Right ventricle myocardium inferior (tissue), 1 donor: ENCODE measurements around the gene TTC7B. TPM values are rescaled to one million over a fixed set of nuclear protein-coding genes. Genes with fewer than 3 reads are reported as not detected.
A peak's percentile ranks its signal among the peaks of the same experiment; 100 is the strongest.

Source experiments
- ATAC-seq: fragments of 200-7000 bp; cut with Tn5 transposase; one replicate; pipeline ENCODE4 v1.9.1; 2020; ENCODE audit warnings: mild to moderate bottlenecking, moderate library complexity
- DNase-seq: peaks from one replicate; pipeline ENCODE4 v3.0.0; 2021; ENCODE audit errors: missing footprints
- intact Hi-C: fragments of 100-400 bp; cut with DNase I; formaldehyde crosslinking; loops from one replicate; pipeline ENCODE4 v1.11.0; 2022
- total RNA-seq: library from RNA; stranded (reverse); fragmentation: NEBNext Ultra II Directional; extraction: Animal tissue kit (Norgen Biotek cat#: 25700); gene quantifications from one replicate; pipeline ENCODE4 v1.2.1, GENCODE V29; 2021
- donor health status: DM: no; HTN: yes; CAD: no; lungs with severe emphysema.

The TTC7B gene
- total RNA-seq, 1 donor from 2014 or later = 67.5 TPM

- no peak for DNase-seq
- intact Hi-C loops = loop anchor here (2.0 kb wide), 1 partner anchor 17 kb away; no protein-coding TSS in a partner anchor
- ATAC-seq = no peak
Observed at GRCh38 chr14:90555126-90556011, 260.9 kb downstream of the TTC7B start.

GRCh38 chr14:90554341-90554740, 261.9 kb downstream of the TTC7B start:
- ATAC-seq (peak; percentile 27), DNase-seq (no peak)
- intact Hi-C loops = no loop called here

DNA sequence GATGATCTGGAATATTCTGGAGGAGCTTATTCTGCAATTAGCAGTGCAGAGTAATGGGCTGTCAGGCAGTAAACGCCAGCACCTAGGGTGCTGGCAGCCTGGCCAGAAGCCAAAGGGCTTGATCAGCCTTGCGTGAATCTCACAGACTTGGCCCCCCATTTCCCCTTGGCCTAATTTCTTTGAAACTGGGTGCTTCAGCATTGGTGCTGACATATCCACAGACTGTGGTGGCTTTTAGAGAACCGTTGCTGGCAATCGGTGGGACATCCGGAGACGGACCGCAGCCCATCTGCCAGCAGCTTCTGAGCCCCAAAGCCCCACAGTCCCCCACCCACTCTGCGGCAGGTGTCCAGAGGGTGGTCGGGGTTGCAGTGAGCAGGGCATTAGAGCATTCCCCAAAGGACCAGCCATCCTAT, 262.3 kb downstream of the TTC7B start:
- intact Hi-C loops = no loop called here
- no peak for ATAC-seq
- no peak for DNase-seq

GRCh38 chr14:90553298-90553920, 262.8 kb downstream of the TTC7B start:
- no peak for ATAC-seq
- no peak for DNase-seq
- intact Hi-C loops = no loop called here

DNA sequence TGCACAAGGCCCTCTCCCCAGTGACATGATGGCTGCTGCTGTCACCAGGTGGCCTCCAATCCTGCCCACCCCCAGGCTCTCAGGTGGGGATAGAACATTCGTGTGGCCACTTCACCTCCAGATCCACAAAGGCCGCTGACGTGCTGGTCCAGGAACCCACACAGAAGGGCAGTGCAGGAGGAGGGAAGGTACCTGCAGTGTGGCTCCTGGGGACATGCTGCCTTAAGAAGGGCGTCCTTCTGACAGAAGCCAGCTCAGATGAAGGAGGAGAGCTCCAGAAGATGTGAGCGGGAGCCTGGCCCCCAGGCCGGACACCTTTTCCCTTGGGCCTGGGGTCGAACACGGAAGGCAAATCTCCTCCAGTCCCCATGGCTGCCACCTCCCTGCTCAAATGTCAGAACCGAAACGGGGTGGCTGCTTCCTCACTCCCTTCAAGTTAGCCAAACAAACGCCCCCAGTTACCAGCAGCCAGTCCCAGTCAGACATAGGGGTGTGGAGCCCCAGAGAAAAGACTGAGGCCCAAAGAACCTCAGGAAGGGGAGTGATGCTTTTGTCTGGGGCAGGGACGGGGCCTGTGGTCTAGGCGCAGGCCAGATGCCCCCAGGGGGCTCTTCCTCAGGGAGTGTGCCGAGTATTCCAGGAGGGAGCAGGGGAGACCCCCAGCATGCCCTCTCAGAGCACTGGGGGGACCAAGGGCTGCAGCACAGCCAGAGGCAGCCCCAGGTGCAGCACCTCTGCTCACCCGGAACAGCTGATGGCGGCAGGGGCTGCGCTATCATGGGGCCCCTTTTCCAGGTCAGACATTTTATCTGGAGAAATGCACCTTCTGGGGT, 263.5 kb downstream of the TTC7B start:
- no peak for ATAC-seq
- intact Hi-C loops = no loop called here
- DNase-seq = no peak

DNA sequence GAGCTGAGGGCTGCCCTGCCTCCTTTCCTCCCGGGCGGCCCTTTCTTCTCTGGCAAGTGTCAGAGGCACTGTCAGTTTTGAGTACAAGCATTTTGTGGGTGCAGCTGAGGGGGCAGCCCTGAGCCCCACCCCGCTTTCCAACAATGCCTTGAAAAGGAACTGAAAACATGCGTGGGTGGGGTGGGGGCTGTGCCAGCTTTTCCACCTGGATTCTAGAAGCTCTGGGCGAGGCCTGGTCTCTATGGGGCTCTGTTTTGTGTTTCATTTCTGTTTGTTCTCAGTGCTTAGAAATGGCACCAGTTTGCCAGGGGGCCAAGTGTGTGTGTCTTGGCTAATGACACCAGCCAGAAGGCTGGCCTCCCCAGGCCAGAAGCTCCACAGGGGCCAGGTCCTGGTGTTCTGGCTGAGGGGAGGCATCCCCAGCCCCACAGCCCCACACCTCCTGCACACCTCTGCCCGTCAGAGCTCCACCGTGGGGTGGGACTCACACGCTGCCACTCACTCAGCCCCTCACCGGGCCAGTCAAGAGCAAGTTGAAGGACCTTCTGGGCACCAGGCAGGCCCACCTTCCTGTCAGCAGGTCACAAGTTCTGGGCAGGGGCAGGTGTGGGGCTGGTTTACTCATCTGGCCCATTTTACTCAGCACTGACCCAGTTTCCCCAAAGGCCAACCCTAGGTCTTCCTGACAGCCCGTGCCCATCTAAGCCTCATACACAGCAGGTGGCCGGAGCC, 264.3 kb downstream of the TTC7B start:
- intact Hi-C loops = no loop called here
- no peak for DNase-seq
- no peak for ATAC-seq

- DNase-seq = no peak
- ATAC-seq = no peak
- intact Hi-C loops = no loop called here
Observed at GRCh38 chr14:90551070-90551704, 265.0 kb downstream of the TTC7B start.

GRCh38 chr14:90549794-90550641, 266.2 kb downstream of the TTC7B start:
- intact Hi-C loops = loop anchor here (5.0 kb wide), 1 partner anchor 38 kb away; no protein-coding TSS in a partner anchor
- no peak for ATAC-seq
- DNase-seq = no peak

DNA sequence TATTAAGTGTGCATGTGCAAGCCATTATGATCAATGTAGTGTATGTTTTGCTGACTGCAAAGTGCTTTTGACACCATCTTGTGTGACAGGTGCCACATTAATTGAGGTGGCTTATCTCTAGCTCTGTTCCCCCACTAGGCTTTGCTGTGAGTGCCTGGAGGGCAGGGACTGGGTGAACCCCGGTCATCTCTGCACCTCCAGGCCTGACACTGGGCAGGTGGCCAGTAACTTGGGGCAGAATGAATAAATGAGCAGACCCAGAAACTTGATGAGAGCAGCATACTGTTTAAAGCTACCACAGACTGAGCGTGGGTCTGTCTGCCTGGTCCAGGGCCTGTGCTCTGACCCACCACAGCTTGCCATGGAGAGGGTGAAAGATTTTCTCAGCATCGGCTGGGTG, 267.8 kb downstream of the TTC7B start:
- DNase-seq (no peak), ATAC-seq (no peak)
- intact Hi-C loops = loop anchor here (5.0 kb wide), 1 partner anchor 36 kb away; no protein-coding TSS in a partner anchor

DNA sequence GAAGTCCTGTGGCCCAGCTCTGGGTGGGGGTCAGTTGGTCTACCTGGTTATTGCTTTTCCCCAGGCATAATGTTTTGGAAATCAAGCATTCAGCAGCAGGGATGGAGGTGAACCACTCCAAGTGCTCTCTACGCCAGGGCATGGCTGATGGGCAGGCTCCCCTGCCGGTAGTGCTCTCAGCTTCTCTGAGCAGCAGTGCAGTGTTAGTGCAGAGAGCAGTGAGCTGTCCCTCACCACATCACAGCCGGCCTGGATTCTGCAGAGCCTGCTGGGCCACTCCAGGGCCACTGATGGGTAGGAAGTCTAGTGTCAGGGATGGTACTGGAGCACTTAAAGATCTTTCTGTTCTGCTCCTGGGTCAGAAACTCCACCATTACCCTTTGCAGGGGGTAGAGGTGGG, 268.3 kb downstream of the TTC7B start:
- intact Hi-C loops = loop anchor here (2.0 to 5.0 kb wide), 2 partner anchors 25 to 36 kb away; no protein-coding TSS in a partner anchor
- ATAC-seq (no peak), DNase-seq (no peak)

GRCh38 chr14:90547250-90547649, 269.0 kb downstream of the TTC7B start:
- intact Hi-C loops = loop anchor here (2.0 to 5.0 kb wide), 2 partner anchors 26 to 35 kb away; no protein-coding TSS in a partner anchor
- DNase-seq (no peak), ATAC-seq (no peak)

DNA sequence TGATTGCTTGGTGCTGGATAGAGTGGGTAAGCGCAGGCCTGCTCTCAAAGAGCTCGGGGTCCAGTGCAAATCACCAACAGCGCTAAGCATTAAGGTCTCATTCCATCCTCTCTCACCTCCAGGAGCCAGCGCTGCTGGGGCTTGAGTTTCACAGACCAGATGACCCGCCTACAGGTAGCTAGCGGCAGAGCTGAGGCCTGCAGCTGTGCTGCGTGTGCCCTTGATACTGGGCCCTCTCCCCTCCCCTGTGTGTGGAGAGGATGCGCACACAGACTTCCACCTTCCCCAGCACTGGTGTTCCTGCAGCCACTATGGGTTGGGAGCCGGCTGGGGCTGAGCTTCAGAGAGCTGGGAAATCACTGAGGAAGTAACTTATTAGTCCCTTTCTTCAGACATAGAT, 269.5 kb downstream of the TTC7B start:
- intact Hi-C loops = loop anchor here (2.0 to 5.0 kb wide), 2 partner anchors 26 to 34 kb away; no protein-coding TSS in a partner anchor
- DNase-seq (no peak), ATAC-seq (no peak)

- DNase-seq = no peak
- ATAC-seq = peak; percentile 90
- intact Hi-C loops = loop anchor here (2.0 to 5.0 kb wide), 2 partner anchors 27 to 34 kb away; no protein-coding TSS in a partner anchor
Observed at GRCh38 chr14:90545966-90546751, 270.1 kb downstream of the TTC7B start.

DNA sequence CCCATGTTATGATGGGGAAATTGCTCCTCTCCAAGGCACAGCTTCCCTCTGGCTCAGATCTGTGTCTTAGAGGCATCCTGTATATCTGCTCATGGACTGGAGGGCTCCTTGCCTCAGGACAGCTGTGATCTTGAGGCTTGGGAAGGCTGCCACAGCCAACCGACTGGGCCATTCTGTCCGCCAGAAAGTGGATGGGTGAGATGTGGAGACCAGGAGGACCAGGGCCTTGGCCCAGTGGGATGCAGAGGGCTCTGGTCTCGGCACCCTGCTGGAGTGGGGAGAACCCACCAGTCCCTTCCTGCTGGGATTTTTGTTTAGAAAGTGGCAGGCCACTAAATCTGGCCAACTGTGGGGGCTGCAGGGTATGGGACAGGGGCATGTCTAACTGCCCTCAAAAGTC, 270.8 kb downstream of the TTC7B start:
- no peak for ATAC-seq
- DNase-seq = no peak

GRCh38 chr14:90544971-90545370, 271.3 kb downstream of the TTC7B start:
- DNase-seq = no peak
- intact Hi-C loops = loop anchor here (5.0 kb wide), 1 partner anchor 33 kb away; no protein-coding TSS in a partner anchor
- no peak for ATAC-seq

More for the DNA sequence above, 270.8 kb downstream of the TTC7B start:
- intact Hi-C loops = loop anchor here (5.0 kb wide), 1 partner anchor 33 kb away; no protein-coding TSS in a partner anchor

DNA sequence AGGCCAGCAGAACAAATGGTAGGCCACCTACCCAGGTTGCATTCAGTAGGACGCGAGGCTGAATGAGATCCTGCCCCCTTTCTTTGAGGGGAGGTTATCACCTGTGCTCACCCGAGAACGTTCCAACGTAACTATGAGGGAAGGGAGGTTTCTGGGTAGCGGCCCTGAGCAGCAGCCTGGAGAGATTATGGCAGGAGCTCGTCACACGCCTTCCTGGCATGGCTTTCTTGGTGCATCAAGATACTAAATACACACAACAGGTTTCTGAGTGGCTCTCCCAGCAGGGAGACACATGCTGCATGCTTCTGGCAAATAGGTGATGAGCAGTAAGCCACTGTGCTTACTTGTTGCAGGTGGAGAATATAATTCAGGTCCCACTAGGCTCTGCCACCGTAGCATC, 271.7 kb downstream of the TTC7B start:
- ATAC-seq = no peak
- intact Hi-C loops = no loop called here
- DNase-seq = no peak
